AG09319 (cell line): Measurements from ENCODE around the gene PCDHA7.
"Not testable (repeated sequence)": the region's sequence is repeated elsewhere in the genome, so short reads cannot be mapped to it uniquely, and the experiment has no call there.

ENCODE experiments used
- DNase-seq: peaks from one replicate; pipeline ENCODE4 v3.0.0-alpha.2; 2010; ENCODE audit warnings: low read depth; ENCODE audit errors: extremely low read depth
- TF ChIP-seq, protein P1 (sequence below): IDR thresholded peaks from 2 replicates; pipeline ENCODE4 v1.5.1; 2011; ENCODE audit warnings: low read depth, mild to moderate bottlenecking, inconsistent platforms, low read length, moderate library complexity

PCDHA7 gene

DNA sequence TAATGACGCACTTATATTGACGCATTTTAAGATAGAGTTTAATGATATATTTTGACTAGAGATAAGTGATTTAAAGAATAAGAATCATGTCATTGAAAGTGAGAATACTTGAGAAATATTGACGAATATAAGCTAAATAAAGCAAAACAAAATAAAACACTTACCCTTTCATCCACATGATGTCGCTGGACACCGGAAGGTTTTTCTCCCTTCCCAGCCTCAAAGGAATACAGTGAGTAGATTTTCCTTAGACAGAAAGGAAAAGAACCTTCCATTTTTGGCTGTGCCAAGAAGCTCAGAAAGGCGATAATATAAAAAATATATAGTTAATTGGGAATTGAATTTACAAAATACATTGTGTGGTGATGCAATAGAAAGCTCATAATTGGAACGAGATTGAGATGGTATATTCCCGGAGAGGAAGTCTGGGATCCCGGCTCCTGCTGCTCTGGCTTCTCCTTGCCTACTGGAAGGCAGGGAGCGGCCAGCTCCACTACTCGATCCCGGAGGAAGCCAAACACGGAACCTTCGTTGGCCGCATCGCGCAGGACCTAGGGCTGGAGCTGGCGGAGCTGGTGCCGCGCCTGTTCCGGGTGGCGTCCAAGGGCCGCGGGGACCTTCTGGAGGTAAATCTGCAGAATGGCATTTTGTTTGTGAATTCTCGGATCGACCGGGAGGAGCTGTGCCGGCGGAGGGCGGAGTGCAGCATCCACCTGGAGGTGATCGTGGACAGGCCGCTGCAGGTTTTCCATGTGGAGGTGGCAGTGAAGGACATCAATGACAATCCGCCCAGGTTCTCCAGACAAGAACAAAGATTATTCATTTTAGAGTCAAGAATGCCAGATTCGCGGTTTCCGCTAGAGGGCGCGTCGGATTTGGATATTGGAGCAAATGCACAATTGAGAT lies 12.4 kb upstream of the PCDHA7 start, which contains the start of gene PCDHA5:
PCDHA5 (plus strand) TSS at position 239 of the 906 bp plus-strand sequence.
- TF ChIP-seq, protein P1, sequence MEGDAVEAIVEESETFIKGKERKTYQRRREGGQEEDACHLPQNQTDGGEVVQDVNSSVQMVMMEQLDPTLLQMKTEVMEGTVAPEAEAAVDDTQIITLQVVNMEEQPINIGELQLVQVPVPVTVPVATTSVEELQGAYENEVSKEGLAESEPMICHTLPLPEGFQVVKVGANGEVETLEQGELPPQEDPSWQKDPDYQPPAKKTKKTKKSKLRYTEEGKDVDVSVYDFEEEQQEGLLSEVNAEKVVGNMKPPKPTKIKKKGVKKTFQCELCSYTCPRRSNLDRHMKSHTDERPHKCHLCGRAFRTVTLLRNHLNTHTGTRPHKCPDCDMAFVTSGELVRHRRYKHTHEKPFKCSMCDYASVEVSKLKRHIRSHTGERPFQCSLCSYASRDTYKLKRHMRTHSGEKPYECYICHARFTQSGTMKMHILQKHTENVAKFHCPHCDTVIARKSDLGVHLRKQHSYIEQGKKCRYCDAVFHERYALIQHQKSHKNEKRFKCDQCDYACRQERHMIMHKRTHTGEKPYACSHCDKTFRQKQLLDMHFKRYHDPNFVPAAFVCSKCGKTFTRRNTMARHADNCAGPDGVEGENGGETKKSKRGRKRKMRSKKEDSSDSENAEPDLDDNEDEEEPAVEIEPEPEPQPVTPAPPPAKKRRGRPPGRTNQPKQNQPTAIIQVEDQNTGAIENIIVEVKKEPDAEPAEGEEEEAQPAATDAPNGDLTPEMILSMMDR, result peak; percentile 22
- DNase-seq, result no peak

DNA sequence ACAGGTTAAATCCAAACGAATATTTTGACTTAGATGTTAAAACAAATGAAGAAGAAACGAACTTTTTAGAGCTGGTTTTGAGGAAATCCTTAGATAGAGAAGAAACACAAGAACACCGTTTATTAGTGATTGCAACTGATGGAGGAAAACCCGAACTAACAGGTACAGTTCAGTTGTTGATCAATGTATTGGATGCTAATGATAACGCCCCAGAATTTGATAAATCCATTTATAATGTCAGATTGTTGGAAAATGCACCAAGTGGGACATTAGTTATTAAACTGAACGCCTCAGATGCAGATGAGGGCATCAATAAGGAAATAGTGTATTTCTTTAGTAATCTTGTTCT lies 11.8 kb upstream of the PCDHA7 start:
- DNase-seq, result no peak
- TF ChIP-seq, protein P1, result no peak

GRCh38 chr5:140822969-140823368 lies 11.1 kb upstream of the PCDHA7 start:
- DNase-seq, result not testable (repeated sequence)

- DNase-seq, result no peak
- TF ChIP-seq, protein P1, result no peak
These were observed 10.6 kb upstream of the PCDHA7 start for GRCh38 chr5:140823475-140823874.

GRCh38 chr5:140827704-140828361 lies 6.2 kb upstream of the PCDHA7 start, which contains the start of gene PCDHA6:
TSS of gene PCDHA6 (plus strand) at chr5:140827960. CDS start at chr5:140828092, 132 bp downstream.
- no peak for DNase-seq
- TF ChIP-seq, protein P1, result no peak

DNA sequence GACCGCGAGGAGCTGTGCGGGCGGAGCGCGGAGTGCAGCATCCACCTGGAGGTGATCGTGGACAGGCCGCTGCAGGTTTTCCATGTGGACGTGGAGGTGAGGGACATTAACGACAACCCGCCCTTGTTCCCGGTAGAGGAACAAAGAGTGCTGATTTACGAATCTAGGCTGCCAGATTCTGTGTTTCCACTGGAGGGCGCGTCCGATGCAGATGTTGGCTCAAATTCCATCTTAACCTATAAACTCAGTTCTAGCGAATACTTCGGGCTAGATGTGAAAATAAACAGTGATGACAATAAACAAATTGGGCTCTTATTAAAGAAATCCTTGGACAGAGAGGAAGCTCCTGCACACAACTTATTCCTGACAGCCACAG lies 5.7 kb upstream of the PCDHA7 start:
- no peak for DNase-seq
- TF ChIP-seq, protein P1, result no peak

- DNase-seq, result not testable (repeated sequence)
These were observed 4.3 kb upstream of the PCDHA7 start for GRCh38 chr5:140829511-140830501.

DNA sequence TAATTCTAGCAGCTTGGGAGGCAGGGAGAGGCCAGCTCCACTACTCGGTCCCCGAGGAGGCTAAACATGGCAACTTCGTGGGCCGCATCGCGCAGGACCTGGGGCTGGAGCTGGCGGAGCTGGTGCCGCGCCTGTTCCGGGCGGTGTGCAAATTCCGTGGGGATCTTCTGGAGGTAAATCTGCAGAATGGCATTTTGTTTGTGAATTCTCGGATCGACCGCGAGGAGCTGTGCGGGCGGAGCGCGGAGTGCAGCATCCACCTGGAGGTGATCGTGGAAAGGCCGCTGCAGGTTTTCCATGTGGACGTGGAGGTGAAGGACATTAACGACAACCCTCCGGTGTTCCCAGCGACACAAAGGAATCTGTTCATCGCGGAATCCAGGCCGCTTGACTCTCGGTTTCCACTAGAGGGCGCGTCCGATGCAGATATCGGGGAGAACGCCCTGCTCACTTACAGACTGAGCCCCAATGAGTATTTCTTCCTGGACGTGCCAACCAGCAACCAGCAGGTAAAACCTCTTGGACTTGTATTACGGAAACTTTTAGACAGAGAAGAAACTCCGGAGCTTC lies 455 bp downstream of the PCDHA7 start:
- not testable (repeated sequence) for DNase-seq
